GM19043 (cell line): ENCODE measurements around the gene WDR27.
"Not testable (repeated sequence)": the region's sequence is repeated elsewhere in the genome, so short reads cannot be mapped to it uniquely, and the experiment has no call there.

Experiments used
- ATAC-seq: cut with Tn5 transposase; IDR thresholded peaks from one replicate; pipeline ENCODE4 v1.9.1; 2021; ENCODE audit warnings: low read depth; ENCODE audit not compliant: unreplicated experiment

WDR27 gene

DNA sequence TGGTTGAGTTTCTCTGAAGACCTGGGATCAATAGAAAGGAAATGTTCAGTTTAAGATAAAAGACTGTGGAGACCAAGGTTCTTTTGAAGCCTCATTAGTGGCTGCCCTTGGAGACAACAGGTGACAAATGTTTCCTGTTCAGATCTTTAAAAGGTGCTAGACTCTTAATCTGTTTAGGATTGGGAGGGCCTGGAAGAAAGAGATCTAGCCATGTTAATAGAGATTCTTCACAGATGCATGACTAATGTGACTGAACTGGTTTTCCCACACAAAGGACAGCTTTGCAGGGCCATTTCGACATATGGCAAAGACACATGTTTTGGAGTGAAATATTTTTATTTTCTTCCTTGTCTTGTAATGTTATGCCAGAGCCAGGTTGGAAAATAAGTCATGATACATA lies 82.2 kb downstream of the WDR27 start:
- ATAC-seq, result no peak

DNA sequence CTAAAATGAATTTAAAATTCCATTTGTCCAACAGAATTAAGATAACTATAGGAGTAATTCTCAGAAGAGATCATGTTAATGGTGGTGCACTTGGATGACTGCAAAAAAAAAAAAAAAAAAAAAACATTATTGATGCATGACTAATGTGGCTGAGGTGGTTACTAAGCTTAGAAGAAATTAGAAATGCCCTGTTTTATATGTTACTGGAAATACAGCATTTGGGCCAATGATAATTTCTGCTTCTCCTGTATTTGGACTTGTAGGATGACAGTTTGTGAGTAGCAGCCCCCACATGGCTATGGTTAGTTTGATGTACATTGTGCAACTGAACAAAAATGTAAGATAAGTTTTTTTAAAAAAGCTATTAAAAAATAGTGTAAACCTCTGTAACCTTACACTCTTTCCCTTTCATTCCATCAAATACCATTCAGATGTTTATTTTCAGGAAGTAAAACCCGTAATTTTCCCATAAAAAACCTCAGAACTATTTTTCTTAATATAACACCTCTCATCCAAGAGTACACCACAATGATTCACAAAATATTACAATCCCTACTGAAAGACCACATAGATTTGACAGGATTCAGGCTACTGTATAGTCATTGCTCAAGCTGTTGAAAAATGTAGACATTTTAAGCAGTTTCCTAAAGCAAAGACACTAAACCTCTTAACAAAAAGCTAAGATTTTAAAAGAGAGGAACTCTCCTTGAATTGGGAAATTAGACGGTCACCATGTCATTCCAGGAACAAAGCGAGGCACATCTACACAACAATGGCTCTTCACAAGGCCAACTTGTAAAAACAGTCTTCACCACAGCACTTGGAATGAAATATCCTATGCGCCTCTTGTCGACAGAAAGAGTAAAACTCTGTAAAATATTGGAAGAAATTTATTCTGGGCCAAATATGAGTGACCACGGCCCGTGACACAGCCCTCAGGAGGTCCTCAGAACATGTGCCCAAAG lies 83.0 kb downstream of the WDR27 start:
- ATAC-seq, result no peak

DNA sequence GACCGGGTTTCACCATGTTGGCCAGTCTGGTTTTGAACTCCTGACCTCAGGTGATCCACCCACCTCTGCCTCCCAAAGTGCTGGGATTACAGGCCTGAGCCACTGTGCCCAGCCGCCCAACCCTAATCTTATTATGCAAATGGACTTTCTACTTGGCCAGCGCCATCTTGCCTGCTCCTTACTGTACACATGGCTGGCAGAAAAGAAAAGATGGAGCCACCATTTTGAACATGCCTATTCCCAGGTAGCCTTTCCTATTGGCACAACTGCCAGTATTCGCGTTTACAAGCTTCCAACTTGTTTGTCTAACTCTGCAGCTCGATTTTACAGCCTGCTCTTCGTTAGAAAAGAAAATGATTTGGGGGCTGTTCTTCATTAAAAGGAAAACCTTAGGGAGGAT lies 84.3 kb downstream of the WDR27 start:
- no peak for ATAC-seq

DNA sequence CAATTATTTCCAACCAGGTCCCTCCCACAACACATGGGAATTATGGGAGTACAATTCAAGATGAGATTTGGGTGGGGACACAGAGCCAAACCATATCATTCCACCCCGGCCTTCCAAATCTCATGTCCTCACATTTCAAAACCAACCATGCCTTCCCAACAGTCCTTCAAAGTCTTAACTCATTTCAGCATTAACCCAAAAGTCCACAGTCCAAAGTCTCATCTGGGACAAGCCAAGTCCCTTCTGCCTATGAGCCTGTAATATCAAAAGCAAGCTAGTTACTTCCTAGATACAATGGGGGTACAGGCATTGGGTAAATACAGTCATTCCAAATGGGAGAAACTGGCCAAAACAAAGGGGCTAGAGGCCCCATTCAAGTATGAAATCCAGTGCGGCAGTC lies 93.2 kb downstream of the WDR27 start:
- not testable (repeated sequence) for ATAC-seq

DNA sequence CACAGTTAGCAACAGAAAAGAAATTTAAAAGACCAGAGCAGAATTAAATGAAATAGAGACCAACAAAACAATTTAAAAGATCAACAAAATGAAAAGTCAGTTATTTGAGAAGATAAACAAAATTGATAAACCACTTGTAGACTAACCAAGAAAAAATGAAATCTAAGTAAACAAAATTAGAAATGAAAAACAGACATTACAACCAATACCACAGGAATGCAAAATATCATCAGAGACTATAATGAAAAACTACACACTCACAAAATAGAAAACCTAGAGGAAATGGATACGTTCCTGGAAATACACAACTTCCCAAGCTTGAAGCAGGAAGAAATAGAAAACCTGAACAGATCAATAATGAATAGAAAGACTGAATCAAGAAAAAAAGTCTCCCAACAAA lies 97.8 kb downstream of the WDR27 start:
- no peak for ATAC-seq

DNA sequence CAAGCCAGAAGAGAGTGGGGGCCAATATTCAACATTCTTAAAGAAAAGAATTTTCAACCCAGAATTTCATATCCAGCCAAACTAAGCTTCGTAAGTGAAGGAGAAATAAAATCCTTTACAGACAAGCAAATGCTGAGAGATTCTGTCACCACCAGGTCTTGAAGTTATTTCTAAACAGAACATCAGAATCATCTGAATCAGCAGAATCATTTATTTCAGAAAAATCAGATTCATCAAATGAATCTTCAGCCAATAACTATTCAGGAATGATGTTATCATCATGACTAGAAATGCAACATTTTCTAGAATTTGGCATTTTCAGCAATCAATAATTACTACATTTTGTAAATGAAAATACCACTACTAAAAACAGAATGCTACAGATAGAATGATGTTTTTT lies 100.7 kb downstream of the WDR27 start:
- not testable (repeated sequence) for ATAC-seq

DNA sequence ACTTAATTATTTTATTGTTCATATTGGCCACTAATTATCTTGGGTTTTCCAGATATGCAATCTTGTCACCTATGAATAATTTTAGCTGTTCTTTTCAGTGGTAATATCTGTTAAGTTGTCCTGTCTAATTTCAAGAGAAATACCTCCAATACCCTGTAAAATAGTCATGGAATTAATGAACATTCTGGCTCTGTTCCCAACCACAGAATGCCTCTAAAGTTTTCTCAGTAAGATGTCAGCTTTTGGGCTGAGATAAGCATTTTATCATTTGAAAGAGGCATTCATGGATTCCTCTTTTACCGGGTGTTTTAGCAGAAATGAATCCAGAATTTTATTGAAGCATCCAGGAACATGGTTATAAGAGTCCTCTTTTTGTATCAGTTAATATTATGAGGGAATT lies 109.3 kb downstream of the WDR27 start:
- ATAC-seq, result no peak

DNA sequence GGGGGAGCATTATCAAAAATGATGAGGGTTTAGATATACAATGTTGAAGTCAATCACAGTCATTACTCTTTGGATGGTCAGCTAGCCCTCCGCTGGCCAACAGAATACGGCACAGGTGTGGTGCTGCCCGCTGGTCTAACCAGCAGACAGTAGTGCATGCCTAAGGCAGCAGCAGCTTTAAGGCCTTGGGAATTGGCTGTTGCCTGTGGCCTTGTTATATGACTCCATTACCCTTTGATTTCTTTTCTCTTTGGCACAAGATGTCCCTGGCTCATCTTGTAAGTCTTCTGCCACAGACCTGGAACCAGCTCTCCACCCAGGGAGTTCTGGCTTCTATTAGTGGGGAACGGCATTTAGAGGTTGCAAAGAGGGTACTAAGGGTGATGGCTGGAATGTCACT lies 110.2 kb downstream of the WDR27 start:
- no peak for ATAC-seq

DNA sequence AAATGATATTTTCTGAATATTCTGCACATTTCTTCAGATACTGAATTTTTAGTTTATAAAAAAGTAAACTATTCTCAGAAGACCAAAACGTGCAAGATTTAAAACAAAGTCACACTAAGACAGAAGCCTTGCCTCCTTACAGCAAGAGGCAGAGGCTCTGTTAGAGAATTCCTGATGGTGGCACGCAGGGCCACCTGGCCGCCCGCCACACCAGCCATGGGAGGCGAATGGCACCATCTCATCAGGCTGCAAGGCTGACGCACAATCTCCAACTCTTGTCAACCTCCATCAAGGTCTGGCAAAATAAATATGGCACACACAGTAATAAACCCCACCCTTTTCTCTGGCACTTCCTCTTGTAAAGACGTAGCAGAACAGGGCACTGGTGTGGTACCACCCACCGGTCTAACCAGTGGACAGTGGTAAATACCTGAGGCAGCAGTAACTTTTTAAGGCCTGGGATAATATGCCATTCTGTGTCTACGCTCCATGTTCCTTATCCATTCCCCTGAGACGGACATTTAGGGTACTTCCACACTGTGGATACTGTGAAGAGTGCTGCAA lies 111.4 kb downstream of the WDR27 start:
- no peak for ATAC-seq

DNA sequence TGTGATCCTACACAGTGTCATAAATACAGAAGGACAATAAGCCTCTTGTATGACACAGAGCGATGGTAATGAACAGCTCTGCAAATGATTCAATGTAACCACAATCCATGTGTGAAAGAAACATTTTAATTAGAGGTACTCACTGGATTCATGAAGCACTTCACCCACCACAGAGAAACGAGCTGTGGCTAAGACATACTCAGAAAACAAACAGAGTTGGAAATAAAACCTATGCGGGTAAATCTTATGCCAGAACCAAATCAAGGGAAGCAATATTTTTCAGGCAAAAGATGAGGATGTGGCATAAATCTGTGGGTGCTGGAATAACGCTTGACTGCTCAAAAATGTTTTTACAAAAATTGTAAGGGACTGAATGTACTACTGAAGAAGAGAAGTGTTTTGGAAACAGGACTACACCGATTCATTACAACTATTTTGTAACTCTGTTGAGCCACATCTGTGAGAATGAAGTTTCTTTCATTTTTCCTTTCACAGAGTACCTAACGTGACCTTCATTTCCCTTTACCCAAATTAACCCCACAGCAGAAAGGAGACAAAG lies 112.1 kb downstream of the WDR27 start:
- peak; percentile 68 for ATAC-seq

DNA sequence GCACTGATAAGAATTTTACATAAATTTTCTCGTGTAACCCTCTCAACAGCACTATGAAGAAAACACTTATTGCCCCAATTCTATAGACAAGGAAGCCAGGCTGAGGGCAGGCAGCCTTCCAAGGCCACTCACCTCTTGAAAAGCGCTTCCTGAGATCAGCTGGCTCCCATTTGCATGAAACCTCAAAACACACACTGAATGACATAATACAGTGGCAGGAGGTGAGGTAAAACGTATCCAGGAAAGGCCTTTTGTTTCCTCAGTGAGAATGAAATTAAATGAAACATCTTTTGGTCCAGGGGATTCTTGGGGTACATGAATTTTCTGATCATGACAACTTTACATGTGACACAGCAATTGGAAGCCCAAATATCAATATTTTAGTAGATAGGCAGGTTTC lies 112.5 kb downstream of the WDR27 start:
- ATAC-seq, result peak; percentile 68

DNA sequence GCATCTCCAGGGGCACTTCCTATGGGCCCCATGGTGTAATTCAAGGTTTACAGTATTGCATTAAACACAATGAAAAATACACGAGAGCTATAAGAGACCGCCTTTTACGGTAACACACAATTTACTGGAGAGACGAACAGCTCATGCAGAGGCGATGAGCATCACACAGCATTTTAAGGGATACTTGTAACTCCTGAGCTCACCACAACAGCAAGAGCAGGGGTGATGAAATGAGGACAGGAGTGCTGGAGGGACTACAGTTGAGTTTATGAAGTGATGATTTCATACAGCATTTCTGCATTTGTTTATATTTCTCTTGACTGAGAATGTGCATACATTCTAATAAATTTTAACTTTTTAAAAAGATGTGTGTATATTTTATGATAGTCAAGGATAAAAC lies 113.9 kb downstream of the WDR27 start:
- no peak for ATAC-seq

DNA sequence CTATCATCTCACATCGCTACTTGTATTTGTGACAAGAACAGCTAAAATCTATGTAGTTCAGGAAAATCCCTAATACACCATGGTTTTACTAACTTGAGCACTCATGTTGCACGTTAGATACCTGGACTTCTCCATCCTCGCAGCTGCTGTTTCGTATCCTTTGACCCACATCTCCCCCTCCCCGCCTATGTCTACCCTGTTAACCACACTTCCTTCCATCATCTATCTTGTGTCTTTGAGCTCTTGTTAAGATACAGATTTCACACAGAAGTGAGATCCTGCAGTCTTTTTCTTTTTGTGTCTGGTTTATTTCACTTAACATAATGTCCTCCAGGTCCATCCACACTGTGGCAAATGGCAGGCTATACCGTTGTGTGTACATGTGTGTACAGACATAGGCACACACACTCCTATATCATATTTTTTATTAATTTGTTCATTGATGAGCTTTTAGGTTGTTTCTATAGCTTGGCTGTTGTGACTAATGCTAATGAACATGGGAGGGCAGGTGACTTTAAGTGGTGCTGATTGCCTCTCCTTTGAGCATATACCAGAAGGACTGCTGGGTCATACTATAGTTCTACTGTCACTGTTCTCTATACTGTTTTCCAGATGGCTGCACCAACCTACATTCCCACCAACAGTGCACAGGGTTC lies 117.8 kb downstream of the WDR27 start:
- ATAC-seq, result no peak

DNA sequence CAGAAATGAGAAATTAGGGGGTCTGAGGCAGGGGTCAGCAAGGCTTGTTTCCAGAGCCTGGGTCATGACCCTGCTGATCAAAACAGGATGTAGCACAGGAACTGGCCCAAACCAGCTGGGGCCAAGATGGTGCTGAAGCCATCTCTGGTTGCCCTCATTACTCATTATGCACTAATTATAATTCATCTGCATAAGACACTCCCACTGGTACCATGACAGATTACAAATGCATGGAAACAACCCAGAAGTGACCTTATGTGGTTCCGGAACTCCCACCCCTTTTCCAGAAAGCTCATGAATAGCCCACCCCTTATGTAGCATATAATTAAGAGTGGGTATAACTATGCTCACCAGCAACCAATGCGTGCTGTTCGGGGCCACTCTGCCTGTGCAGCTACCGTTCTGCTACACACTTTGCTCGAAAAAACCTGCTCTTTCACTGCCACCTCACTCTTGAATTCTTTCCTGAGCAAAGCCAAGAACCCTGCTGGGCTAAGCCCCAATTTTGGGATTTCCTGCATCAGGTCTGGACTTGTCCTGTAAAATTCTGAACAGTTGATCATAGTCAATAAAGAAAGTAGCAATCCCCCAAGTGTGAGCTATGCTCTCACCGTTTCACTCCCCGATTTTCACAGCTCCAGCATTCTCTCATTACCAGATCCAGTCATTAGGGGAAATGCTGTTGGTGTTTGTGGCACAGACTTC lies 122.3 kb downstream of the WDR27 start:
- ATAC-seq, result no peak

DNA sequence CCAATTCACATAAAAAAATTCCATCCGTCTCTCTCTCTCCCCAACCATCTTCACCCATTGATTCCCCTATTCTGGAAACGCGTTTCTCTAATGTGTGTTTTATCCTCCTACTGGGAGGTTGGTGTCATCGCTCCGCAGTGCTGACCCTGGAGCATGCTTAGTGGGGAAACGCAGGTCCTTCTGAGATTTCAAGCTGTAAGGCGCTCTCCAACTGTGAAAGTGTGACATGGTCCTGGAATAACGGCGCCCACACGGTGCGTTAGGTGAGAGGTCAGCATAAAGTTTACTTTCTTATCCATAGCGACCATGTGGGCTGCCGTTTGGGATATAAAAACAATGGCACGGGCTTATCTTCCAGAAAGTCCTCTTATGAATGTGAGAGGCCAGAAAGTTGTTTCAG lies 123.9 kb downstream of the WDR27 start:
- no peak for ATAC-seq

DNA sequence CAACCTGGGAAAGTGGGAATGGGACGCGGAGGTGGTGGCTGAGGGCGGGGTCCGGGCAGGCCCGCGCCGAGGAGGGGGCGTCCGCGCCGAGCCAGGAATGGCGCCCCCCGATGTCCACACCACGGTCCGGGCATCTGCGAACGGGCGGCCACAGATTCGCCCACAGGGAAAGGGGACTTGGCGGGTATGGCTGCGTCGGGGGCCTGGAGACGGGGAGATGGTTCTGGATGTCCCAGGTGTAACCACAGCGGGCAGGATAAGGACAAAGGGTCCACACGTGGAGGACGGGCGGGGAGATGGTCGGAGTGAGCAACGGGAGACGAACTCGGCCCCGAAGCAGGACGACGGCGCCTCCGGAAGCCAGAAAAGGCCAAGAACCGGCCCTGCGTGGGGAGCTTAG lies 124.6 kb downstream of the WDR27 start:
- no peak for ATAC-seq

DNA sequence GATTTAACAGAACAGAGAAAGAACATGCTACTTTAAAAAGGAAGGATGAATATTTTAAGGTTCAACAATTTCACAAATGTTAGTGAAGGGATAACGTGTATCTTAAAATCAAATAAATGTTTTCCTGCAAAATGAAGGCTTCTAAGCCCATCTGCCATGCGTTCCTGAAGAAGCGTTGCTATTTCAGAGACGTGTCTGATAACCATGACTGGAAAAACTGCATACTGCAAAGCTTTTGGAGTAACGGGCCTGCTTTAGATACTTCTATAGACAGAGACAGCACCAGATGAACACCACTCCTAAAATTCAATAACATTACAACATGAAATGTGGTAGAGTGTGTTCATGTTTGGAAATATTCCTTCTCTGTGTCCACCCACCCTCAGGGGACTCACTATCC lies 126.0 kb downstream of the WDR27 start:
- ATAC-seq, result no peak

DNA sequence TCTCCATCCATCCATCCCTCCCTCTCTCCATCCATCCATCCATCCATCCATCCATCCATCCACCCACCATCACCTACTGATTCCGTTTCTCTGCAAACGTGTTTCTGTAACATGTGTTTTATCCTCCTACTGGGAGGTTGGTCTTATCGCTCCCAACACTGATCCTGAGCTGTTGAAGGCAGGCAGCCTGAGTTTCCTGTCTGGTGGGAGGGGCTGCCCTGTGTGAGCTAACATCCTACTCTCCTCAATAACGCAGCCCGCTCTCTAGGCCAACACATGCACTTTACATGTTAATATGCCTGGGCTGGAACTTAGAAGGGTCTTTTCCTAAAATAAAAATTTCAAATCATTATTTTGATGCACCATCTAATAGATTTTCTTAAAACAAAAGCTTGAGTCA lies 126.5 kb downstream of the WDR27 start:
- ATAC-seq, result no peak

DNA sequence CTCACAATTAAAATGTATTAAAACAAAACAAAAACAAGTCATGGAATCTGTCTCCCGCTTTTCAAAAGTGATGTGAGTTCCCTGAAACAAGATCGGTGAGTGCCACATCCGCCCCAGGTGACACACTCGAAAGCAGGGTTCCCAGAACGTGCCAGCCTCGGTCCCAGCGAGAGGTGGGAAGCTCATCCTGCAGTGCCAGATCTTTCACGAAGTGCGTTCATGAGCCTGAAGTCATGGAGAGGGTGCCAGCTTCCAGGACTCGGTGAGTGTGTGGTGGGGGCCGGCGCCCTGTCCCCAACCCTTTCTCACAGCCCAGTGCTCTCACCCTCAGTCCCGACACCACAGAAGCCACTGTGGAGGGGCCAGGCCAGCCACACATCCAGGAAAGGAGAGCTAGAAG lies 127.4 kb downstream of the WDR27 start:
- no peak for ATAC-seq

DNA sequence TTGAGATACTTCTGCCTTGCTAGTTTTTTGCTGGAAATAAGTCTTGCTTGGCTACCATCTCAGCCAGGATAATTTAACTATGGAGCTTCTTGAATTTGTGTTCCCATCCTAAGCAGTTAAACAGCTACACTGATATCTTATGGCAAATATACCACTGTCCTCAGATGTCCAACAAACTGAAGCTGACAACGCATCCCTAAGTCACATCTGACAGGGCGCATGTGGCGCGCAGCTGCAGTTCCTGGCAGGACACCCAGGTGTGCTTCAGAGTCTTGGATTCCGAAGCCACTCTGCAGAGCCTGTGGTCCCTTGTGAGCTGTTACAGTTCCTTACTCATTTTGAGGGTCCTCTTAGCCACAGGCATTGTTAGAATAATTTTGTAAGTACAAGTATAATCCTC lies 127.9 kb downstream of the WDR27 start:
- no peak for ATAC-seq
